ENCODE measurements around the gene ZWINT.

GRCh38 chr10:56341612-56342011, 19.4 kb downstream of the ZWINT start:
- TF ChIP-seq POLR2AphosphoS5 (IDR thresholded peaks at IDR 0.05; ENCODE audit: low read depth, low read length): no peak
- no peak for TF ChIP-seq SPI1 (IDR thresholded peaks at IDR 0.05; ENCODE audit: low read depth, low read length)
- TF ChIP-seq POLR2A (IDR thresholded peaks at IDR 0.05; ENCODE audit: low read depth, low read length): no peak
